Ectodermal cell (in vitro differentiated cells): ENCODE measurements around the gene CFHR1. TPM values are rescaled to one million over a fixed set of nuclear protein-coding genes. Genes with fewer than 3 reads are reported as not detected.
"Not testable (repeated sequence)": the region's sequence is repeated elsewhere in the genome, so short reads cannot be mapped to it uniquely, and the experiment has no call there.

Experiments used
- H3K27ac ChIP-seq: 2 replicates; pipeline ENCODE4 v1.7.0; 2013; ENCODE audit warnings: mild to moderate bottlenecking, low read depth, low read length; ENCODE audit not compliant: insufficient read depth, poor library complexity, severe bottlenecking
- H3K27me3 ChIP-seq: 2 replicates; pipeline ENCODE4 v1.7.0; 2013; ENCODE audit warnings: mild to moderate bottlenecking, low read length; ENCODE audit not compliant: insufficient read depth, control insufficient read depth, poor library complexity, severe bottlenecking
- H3K36me3 ChIP-seq: one replicate; pipeline ENCODE4 v1.7.0; 2013; ENCODE audit warnings: low read length; ENCODE audit not compliant: control insufficient read depth, insufficient read depth
- H3K4me1 ChIP-seq: one replicate; pipeline ENCODE4 v1.7.0; 2013; ENCODE audit warnings: low read length; ENCODE audit not compliant: control insufficient read depth, insufficient read depth
- H3K4me3 ChIP-seq: 2 replicates; pipeline ENCODE4 v1.7.0; 2013; ENCODE audit warnings: low read depth, low read length, control low read depth; ENCODE audit not compliant: insufficient read depth
- H3K9me3 ChIP-seq: 2 replicates; pipeline ENCODE4 v1.7.0; 2013; ENCODE audit warnings: mild to moderate bottlenecking, low read length, moderate library complexity; ENCODE audit not compliant: control insufficient read depth
- WGBS, 2 experiments: methylation state at CpG; one replicate each; pipeline ENCODE4 v1.1.7; 2013; ENCODE audit warnings: missing lambda C conversion rate in 2 of 2; 5-methylcytosine and 5-hydroxymethylcytosine counted together
- polyA plus RNA-seq, 4 experiments: library from polyadenylated mRNA; stranded (reverse); fragments of 50-300 nt; gene quantifications; one replicate each; pipeline ENCODE4 v1.2.3, GENCODE V29; 2013

The CFHR1 gene
- not detected for polyA plus RNA-seq (2013, experiment 1 of 4)
- polyA plus RNA-seq (2013, experiment 2 of 4) = not detected
- polyA plus RNA-seq (2013, experiment 3 of 4) = not detected
- not detected for polyA plus RNA-seq (2013, experiment 4 of 4)

GRCh38 chr1:196819531-196819930, at the start of gene CFHR1:
TSS of gene CFHR1 (plus strand) at chr1:196819731. CDS start at chr1:196819845, 114 bp downstream.
- not testable (repeated sequence) for H3K9me3 ChIP-seq, H3K27ac ChIP-seq, H3K36me3 ChIP-seq, H3K4me1 ChIP-seq, H3K4me3 ChIP-seq, H3K27me3 ChIP-seq
- no CpG with 5 or more reads among the region's 1 CpG for WGBS, 2 experiments

GRCh38 chr1:196769823-196770222, 49.7 kb upstream of the CFHR1 start:
- 85 to 89% methylated on average over 4 of the region's 4 CpGs for WGBS, 2 experiments
- not testable (repeated sequence) for H3K9me3 ChIP-seq, H3K4me1 ChIP-seq

GRCh38 chr1:196773713-196774112, 45.8 kb upstream of the CFHR1 start:
- H3K9me3 ChIP-seq = no peaks in the 10 kb centered on the region
- 92 to 100% methylated on average over 1 of the region's 1 CpG for WGBS, 2 experiments
- H3K4me1 ChIP-seq = no peaks in the 10 kb centered on the region
- no peaks in the 10 kb centered on the region for H3K27me3 ChIP-seq
- H3K36me3 ChIP-seq = no peaks in the 10 kb centered on the region
- no peak overlapping the region for H3K27ac ChIP-seq
- H3K4me3 ChIP-seq = no peak overlapping the region

More at GRCh38 chr1:196769823-196770222, 49.7 kb upstream of the CFHR1 start:
- H3K4me3 ChIP-seq, H3K36me3 ChIP-seq, H3K27ac ChIP-seq, H3K27me3 ChIP-seq: not testable (repeated sequence)

GRCh38 chr1:196774175-196774574, 45.4 kb upstream of the CFHR1 start:
- H3K27ac ChIP-seq = no peak overlapping the region
- no peaks in the 10 kb centered on the region for H3K4me1 ChIP-seq
- no peak overlapping the region for H3K4me3 ChIP-seq
- WGBS, 2 experiments = 58 to 69% methylated on average over 1 of the region's 2 CpGs
- no peaks in the 10 kb centered on the region for H3K36me3 ChIP-seq
- no peaks in the 10 kb centered on the region for H3K27me3 ChIP-seq
- H3K9me3 ChIP-seq = no peaks in the 10 kb centered on the region

- H3K27ac ChIP-seq = no peak within 1 kb of the TSS
- no peaks in the 10 kb centered on the region for H3K9me3 ChIP-seq
- no peak within 1 kb of the TSS for H3K4me3 ChIP-seq
- H3K36me3 ChIP-seq = no peaks in the 10 kb centered on the region
- no peaks in the 10 kb centered on the region for H3K27me3 ChIP-seq
- H3K4me1 ChIP-seq = no peaks in the 10 kb centered on the region
Observed at GRCh38 chr1:196774603-196775002, 44.9 kb upstream of the CFHR1 start, which contains the start of gene CFHR3. TSS of gene CFHR3 (plus strand) at chr1:196774840. CDS start at chr1:196774887, 47 bp downstream.

- no peaks in the 10 kb centered on the region for H3K4me1 ChIP-seq
- no peak overlapping the region for H3K4me3 ChIP-seq
- H3K27me3 ChIP-seq = no peaks in the 10 kb centered on the region
- H3K27ac ChIP-seq = no peak overlapping the region
- 94 to 97% methylated on average over 13 of the region's 13 CpGs for WGBS, 2 experiments
- no peaks in the 10 kb centered on the region for H3K36me3 ChIP-seq
- no peaks in the 10 kb centered on the region for H3K9me3 ChIP-seq
Observed at GRCh38 chr1:196777603-196778002, 41.9 kb upstream of the CFHR1 start.

GRCh38 chr1:196779093-196779492, 40.4 kb upstream of the CFHR1 start:
- H3K9me3 ChIP-seq = no peaks in the 10 kb centered on the region
- no peaks in the 10 kb centered on the region for H3K36me3 ChIP-seq
- H3K27ac ChIP-seq = no peak overlapping the region
- WGBS, 2 experiments = 100% methylated on average over 1 of the region's 1 CpG
- no peaks in the 10 kb centered on the region for H3K4me1 ChIP-seq
- H3K27me3 ChIP-seq = no peaks in the 10 kb centered on the region
- H3K4me3 ChIP-seq = no peak overlapping the region

- not testable (repeated sequence) for H3K27ac ChIP-seq, H3K4me3 ChIP-seq, H3K9me3 ChIP-seq, H3K36me3 ChIP-seq, H3K4me1 ChIP-seq, H3K27me3 ChIP-seq
- no CpG with 5 or more reads among the region's 1 CpG for WGBS, 2 experiments
Observed at GRCh38 chr1:196791252-196791651, 28.3 kb upstream of the CFHR1 start.

GRCh38 chr1:196794103-196794502, 25.4 kb upstream of the CFHR1 start:
- H3K27me3 ChIP-seq, H3K9me3 ChIP-seq: not testable (repeated sequence)
- 78 to 84% methylated on average over 4 of the region's 4 CpGs for WGBS, 2 experiments

GRCh38 chr1:196797891-196798290, 21.6 kb upstream of the CFHR1 start:
- no peaks in the 10 kb centered on the region for H3K9me3 ChIP-seq
- WGBS, 2 experiments = 75 to 88% methylated on average over 2 of the region's 2 CpGs
- H3K27ac ChIP-seq = no peak overlapping the region

More at GRCh38 chr1:196794103-196794502, 25.4 kb upstream of the CFHR1 start:
- H3K4me3 ChIP-seq, H3K36me3 ChIP-seq, H3K4me1 ChIP-seq, H3K27ac ChIP-seq: not testable (repeated sequence)

GRCh38 chr1:196801920-196802319, 17.6 kb upstream of the CFHR1 start:
- H3K4me1 ChIP-seq = not testable (repeated sequence)
- WGBS, 2 experiments = 92 to 100% methylated on average over 1 of the region's 1 CpG

More at GRCh38 chr1:196797891-196798290, 21.6 kb upstream of the CFHR1 start:
- Histone ChIP-seq H3K4me1 (no peaks in the 10 kb centered on the region), H3K4me3 (no peak overlapping the region), H3K27me3 (no peaks in the 10 kb centered on the region), H3K36me3 (no peaks in the 10 kb centered on the region)

More at GRCh38 chr1:196801920-196802319, 17.6 kb upstream of the CFHR1 start:
- not testable (repeated sequence) for H3K27me3 ChIP-seq, H3K9me3 ChIP-seq, H3K36me3 ChIP-seq, H3K27ac ChIP-seq, H3K4me3 ChIP-seq
